GM12872 (cell line): ENCODE results near the gene JAKMIP1.

Experiments
- TF ChIP-seq, protein P1 (sequence below): IDR thresholded peaks from 3 replicates; pipeline ENCODE4 v1.5.1; 2011; ENCODE audit warnings: low read depth, mild to moderate bottlenecking, low read length, moderate library complexity; ENCODE audit not compliant: insufficient read depth

The JAKMIP1 gene

GRCh38 chr4:6132716-6133115, 67.6 kb downstream of the JAKMIP1 start:
- TF ChIP-seq, protein P1, sequence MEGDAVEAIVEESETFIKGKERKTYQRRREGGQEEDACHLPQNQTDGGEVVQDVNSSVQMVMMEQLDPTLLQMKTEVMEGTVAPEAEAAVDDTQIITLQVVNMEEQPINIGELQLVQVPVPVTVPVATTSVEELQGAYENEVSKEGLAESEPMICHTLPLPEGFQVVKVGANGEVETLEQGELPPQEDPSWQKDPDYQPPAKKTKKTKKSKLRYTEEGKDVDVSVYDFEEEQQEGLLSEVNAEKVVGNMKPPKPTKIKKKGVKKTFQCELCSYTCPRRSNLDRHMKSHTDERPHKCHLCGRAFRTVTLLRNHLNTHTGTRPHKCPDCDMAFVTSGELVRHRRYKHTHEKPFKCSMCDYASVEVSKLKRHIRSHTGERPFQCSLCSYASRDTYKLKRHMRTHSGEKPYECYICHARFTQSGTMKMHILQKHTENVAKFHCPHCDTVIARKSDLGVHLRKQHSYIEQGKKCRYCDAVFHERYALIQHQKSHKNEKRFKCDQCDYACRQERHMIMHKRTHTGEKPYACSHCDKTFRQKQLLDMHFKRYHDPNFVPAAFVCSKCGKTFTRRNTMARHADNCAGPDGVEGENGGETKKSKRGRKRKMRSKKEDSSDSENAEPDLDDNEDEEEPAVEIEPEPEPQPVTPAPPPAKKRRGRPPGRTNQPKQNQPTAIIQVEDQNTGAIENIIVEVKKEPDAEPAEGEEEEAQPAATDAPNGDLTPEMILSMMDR, result no peak

DNA sequence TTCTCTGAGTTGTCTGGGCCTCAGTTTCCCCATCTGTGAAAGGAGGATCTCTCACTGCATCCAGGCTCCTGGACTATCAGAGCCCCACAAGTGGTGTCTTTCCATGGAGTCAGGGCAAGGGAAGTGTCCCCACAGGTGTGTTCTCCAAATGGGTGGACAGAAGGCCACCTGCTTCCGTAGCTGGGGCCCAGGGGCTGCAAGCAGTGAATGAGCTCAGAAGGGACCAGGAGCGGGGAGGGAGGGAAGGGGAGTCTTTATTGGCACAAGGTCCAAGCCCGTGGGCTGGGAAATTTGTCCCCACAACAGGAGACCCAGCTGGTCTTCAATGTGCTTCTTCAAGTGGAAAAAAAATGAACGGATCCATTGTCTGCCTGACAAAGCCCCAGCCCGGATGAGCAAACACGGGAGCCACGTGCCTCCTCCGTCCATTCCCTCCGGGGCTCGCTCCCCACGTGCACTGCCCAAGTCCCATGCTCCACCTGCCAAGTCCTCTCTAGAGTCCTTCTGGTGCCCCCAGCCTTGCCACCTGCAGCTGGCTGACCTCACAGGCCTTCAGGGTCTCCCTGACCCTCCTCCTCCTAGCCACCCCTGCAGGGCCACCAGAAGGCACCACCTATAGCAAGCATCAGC, 72.0 kb downstream of the JAKMIP1 start:
- TF ChIP-seq, protein P1, result no peak

DNA sequence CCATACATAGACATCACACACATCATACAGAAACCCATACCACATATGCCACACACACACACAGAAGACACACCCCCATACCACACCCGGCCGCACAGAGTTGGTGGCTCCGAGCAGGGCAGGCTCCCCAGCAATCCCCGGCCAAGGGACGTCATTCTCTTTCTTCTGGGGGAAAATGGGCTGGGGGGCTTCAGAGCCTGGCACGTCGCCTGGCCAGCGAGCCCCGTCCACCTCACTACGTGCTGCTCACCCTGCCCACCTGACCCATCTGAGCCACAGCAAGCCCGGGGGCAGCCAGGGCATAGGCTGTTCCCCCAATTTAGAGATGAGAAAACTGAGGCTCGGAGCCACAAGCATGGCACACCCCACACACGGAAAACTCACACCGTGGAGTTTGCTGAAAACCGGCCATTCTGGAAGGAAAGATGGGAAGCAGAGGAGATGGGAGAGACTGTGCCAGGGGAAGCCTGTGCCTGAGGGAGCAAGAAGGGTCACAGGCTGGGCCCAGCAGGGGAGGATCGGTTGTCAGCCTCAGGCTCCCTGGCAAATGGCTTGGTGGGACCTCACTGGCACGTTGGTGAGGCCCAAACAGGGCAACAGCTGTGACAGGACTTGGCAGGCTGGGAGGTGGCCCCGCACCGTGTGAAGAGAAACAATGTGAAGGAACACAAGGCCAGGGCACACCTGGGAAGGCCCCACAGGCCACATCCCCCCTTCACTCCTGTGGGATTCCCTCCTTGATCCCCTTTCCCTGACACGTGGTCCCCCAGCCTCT, 73.2 kb downstream of the JAKMIP1 start:
- TF ChIP-seq, protein P1, result no peak

GRCh38 chr4:6125103-6125651, 75.2 kb downstream of the JAKMIP1 start:
- TF ChIP-seq, protein P1, result no peak

- TF ChIP-seq, protein P1, result no peak
These were observed 75.8 kb downstream of the JAKMIP1 start for GRCh38 chr4:6124386-6125102.

DNA sequence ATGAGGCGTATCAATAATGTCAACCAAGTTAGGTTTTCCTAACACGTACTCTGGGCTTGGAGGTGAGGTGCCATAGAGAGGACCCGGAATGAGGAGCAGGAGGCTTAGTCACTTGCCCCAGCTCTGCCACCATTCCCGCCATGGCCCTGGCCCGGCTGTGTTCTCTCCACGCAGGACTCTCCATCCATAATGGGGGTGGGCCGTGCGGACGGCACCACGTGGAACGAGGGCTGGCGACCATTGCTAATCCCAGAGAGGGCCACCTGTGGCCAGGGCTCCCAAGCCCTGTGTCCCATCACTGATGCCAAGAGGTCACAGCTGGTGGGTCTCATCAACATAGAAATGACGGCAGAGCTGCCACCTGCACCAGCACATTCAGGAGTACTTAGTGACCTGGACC, 76.4 kb downstream of the JAKMIP1 start:
- TF ChIP-seq, protein P1, result no peak

DNA sequence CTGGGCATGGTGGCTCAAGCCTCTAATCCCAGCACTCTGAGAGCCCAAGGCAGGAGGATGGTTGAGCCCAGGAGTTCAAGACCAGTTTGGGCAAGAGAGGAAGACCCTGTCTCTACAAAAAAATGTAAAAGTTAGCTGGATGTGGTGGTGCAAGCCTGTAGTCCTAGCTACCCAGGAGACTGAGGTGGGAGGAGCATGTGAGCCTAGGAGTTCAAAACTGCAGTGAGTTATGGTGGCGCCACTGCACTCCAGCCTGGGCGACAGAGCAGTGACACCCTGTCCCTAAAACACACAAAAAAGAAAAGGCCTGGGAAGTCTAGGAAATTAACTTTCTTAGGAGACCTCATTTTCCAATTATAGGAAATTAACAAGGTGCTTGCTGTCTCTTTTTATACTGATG, 76.8 kb downstream of the JAKMIP1 start:
- TF ChIP-seq, protein P1, result no peak
